ENCODE data around the gene SYCP2.

- TF ChIP-seq, protein P1, sequence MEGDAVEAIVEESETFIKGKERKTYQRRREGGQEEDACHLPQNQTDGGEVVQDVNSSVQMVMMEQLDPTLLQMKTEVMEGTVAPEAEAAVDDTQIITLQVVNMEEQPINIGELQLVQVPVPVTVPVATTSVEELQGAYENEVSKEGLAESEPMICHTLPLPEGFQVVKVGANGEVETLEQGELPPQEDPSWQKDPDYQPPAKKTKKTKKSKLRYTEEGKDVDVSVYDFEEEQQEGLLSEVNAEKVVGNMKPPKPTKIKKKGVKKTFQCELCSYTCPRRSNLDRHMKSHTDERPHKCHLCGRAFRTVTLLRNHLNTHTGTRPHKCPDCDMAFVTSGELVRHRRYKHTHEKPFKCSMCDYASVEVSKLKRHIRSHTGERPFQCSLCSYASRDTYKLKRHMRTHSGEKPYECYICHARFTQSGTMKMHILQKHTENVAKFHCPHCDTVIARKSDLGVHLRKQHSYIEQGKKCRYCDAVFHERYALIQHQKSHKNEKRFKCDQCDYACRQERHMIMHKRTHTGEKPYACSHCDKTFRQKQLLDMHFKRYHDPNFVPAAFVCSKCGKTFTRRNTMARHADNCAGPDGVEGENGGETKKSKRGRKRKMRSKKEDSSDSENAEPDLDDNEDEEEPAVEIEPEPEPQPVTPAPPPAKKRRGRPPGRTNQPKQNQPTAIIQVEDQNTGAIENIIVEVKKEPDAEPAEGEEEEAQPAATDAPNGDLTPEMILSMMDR (conservative IDR thresholded peaks at IDR 0.05; ENCODE audit: low read depth, low read length): no peak
- TF ChIP-seq EZH2phosphoT487 (IDR thresholded peaks at IDR 0.05; ENCODE audit: borderline replicate concordance, low read length): no peak
Measured at GRCh38 chr20:59821201-59821600, 112.2 kb downstream of the SYCP2 start.

Data from PC-3 (cell line).